Activated naive CD4-positive, alpha-beta T cell treated with anti-CD3 and anti-CD28 coated beads, Interleukin-2, amount 10 ng/mL, durations not matched to agents 7 days and 5 days (primary cell): ENCODE measurements around the gene TAS2R38.

Experiments
- CTCF ChIA-PET: fragments of 350-600 bp; sonication (Branson Sonifier 250); formaldehyde crosslinking; loops from one replicate; lab custom pipeline; 2021; ENCODE audit warnings: antibody characterized with exemption; lab: Charles Lee
- DNase-seq: peaks from one replicate; pipeline ENCODE4 v3.0.0-alpha.2; 2020
- H3K27ac Mint-ChIP-seq: one replicate; pipeline ENCODE4 v1.8.0; 2021; ENCODE audit warnings: mild to moderate bottlenecking, moderate library complexity, mixed read lengths
- H3K27me3 Mint-ChIP-seq: one replicate; pipeline ENCODE4 v1.8.0; 2021; ENCODE audit warnings: mild to moderate bottlenecking, mixed read lengths
- H3K36me3 Mint-ChIP-seq: one replicate; pipeline ENCODE4 v1.8.0; 2021; ENCODE audit warnings: mixed read lengths
- H3K4me1 Mint-ChIP-seq: one replicate; pipeline ENCODE4 v1.8.0; 2021; ENCODE audit warnings: mixed read lengths
- H3K4me3 Mint-ChIP-seq: one replicate; pipeline ENCODE4 v1.8.0; 2021; ENCODE audit warnings: mild to moderate bottlenecking, moderate library complexity, mixed read lengths
- H3K9me3 Mint-ChIP-seq: one replicate; pipeline ENCODE4 v1.8.0; 2021; ENCODE audit warnings: mixed read lengths

Gene TAS2R38

DNA sequence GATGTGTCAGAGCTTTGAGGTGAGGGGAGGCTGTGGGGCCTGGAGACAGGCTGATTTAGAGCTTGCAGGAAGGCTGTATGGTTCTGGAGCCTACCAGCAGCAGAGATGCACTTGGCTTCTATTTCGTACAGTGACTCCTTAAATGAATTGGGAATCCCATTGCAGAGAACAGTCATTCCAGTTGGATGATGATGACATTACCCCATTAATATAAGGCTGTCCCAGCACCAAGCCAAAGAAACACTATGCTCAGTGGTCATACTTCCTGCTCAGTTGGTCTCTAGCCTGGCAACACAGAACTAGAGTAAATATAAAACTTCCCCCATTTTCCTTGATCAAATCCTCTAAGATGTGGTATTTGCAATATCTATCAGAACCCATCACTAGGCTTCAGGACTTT is 21.1 kb downstream of the TAS2R38 start:
- CTCF ChIA-PET: no interaction called here
- no peak for DNase-seq
- no peaks in the 10 kb centered on the region for H3K9me3 Mint-ChIP-seq
- no peak overlapping the region for H3K4me3 Mint-ChIP-seq
- H3K36me3 Mint-ChIP-seq: no peaks in the 10 kb centered on the region
- no peaks in the 10 kb centered on the region for H3K27me3 Mint-ChIP-seq
- H3K4me1 Mint-ChIP-seq: no peaks in the 10 kb centered on the region
- no peak overlapping the region for H3K27ac Mint-ChIP-seq

DNA sequence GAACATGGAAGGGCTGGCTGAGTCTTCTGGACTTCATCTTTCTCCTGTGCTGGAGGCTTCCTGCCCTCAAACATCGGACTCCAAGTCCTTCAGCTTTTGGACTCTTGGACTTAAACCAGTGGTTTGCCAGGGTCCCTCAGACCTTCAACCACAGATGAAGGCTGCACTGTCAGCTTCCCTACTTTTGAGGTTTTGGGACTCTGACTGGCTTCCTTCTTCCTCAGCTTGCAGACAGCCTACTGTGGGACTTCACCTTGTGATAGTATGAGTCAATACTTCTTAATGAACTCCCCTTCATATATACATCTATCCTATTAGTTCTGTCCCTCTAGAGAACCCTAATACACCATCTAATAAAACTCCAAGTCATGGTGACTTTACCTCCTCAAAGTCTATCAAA is 22.8 kb downstream of the TAS2R38 start:
- Mint-ChIP-seq H3K27ac (no peak overlapping the region), H3K9me3 (no peaks in the 10 kb centered on the region), H3K27me3 (no peaks in the 10 kb centered on the region), H3K4me1 (no peaks in the 10 kb centered on the region), H3K36me3 (no peaks in the 10 kb centered on the region), H3K4me3 (no peak overlapping the region)
- DNase-seq: no peak
- CTCF ChIA-PET: no interaction called here

DNA sequence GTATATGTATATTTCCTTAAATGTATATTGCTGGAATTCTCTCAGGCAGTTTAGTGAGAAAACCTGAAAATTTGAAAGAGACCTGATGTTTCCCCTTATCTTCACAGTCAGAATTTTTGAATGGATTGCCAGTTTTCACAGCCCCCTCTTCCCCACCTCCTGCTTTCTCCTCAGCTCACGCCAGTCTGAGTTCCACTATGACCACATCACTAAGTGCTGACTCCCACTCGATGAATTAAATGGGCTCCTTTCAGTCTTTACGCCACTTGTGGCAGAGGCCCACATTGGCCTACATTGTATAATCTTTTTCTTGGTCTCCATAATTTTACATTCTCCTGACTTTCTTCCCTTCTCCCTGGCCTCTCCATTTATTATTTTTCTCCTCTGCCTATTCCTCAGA is 23.7 kb downstream of the TAS2R38 start:
- H3K4me1 Mint-ChIP-seq: no peaks in the 10 kb centered on the region
- no peaks in the 10 kb centered on the region for H3K36me3 Mint-ChIP-seq
- H3K27me3 Mint-ChIP-seq: no peaks in the 10 kb centered on the region
- no peak overlapping the region for H3K27ac Mint-ChIP-seq
- no peak overlapping the region for H3K4me3 Mint-ChIP-seq
- no peak for DNase-seq
- CTCF ChIA-PET: no interaction called here
- no peaks in the 10 kb centered on the region for H3K9me3 Mint-ChIP-seq

DNA sequence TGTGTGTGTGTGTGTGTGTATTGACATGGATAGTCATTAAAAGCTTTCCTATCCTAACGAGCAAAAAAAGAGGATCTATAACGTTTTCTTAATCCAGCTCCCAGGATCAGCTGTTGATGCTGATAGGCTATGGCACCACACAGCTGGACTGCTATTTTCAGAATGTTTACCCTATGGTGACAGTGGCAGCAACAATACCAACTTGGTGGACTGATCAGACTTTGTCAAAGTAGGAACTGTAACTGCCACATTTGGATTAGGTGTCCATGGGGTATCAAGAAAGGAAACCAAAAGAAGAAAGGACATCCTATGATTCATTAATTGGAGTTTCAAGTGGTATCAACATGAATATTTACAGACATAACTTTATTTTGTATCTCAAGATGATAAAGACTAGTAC is 24.1 kb downstream of the TAS2R38 start:
- CTCF ChIA-PET: no interaction called here
- H3K4me3 Mint-ChIP-seq: no peak overlapping the region
- H3K27me3 Mint-ChIP-seq: no peaks in the 10 kb centered on the region
- H3K9me3 Mint-ChIP-seq: no peaks in the 10 kb centered on the region
- H3K36me3 Mint-ChIP-seq: no peaks in the 10 kb centered on the region
- no peak for DNase-seq
- no peaks in the 10 kb centered on the region for H3K4me1 Mint-ChIP-seq
- H3K27ac Mint-ChIP-seq: no peak overlapping the region

DNA sequence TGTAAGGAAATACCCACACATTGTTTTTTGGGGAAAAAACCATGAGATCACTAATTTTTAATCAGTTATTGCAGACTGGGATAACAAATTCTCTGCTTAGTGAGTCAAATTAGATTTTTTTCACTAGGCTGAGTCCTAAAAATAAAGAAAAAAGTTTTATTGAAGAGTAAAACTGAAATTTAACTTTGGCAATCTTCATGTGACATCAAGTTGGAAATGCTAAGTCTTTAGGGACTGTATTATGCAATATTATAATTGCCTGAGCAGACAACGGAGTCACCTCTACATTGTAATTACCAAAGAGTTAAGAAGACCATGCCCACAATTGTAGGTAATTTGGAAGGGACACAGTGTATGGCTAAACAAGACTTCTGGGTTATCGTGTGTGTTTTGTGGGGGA is 24.6 kb downstream of the TAS2R38 start:
- CTCF ChIA-PET: no interaction called here
- Mint-ChIP-seq H3K9me3 (no peaks in the 10 kb centered on the region), H3K27ac (no peak overlapping the region), H3K36me3 (no peaks in the 10 kb centered on the region), H3K4me1 (no peaks in the 10 kb centered on the region), H3K27me3 (no peaks in the 10 kb centered on the region), H3K4me3 (no peak overlapping the region)
- no peak for DNase-seq

DNA sequence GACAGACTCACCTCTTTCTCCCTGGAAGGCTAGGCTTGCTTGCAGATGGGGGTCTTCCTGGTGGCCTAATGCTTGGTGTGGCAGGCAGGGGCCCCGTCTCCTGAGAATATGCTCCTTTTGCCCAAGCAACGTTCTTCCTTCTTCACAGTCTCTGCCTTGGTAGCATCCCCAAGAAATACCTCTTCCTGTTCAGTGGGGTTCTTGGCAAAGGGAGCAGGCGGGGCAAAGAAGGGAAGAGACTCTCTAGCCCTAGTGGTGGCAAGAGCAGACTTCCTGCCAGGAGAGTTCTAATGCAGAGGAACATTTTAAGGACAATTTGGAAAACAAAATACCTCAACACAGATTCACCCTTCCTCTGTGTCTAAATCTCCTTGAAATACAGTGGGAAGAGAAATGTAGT is 26.8 kb downstream of the TAS2R38 start, which contains the start of gene CLEC5A:
CLEC5A (minus strand) TSS at position 179 of the 400 bp plus-strand sequence. CDS start 682 bp downstream, outside the sequence.
- no peaks in the 10 kb centered on the region for H3K36me3 Mint-ChIP-seq
- CTCF ChIA-PET: no interaction called here
- H3K27ac Mint-ChIP-seq: no peak within 1 kb of the TSS
- H3K9me3 Mint-ChIP-seq: no peaks in the 10 kb centered on the region
- no peaks in the 10 kb centered on the region for H3K4me1 Mint-ChIP-seq
- DNase-seq: no peak
- H3K27me3 Mint-ChIP-seq: no peaks in the 10 kb centered on the region
- H3K4me3 Mint-ChIP-seq: no peak within 1 kb of the TSS

- CTCF ChIA-PET: no interaction called here
- H3K27ac Mint-ChIP-seq: no peak overlapping the region
- peaks cover 10% of the 10 kb centered on the region for H3K9me3 Mint-ChIP-seq
- H3K4me1 Mint-ChIP-seq: no peaks in the 10 kb centered on the region
- H3K36me3 Mint-ChIP-seq: no peaks in the 10 kb centered on the region
- DNase-seq: no peak
- no peaks in the 10 kb centered on the region for H3K27me3 Mint-ChIP-seq
- no peak overlapping the region for H3K4me3 Mint-ChIP-seq
Observed at GRCh38 chr7:141945356-141945755, 28.2 kb downstream of the TAS2R38 start.

- H3K27ac Mint-ChIP-seq: no peak overlapping the region
- H3K27me3 Mint-ChIP-seq: no peaks in the 10 kb centered on the region
- H3K9me3 Mint-ChIP-seq: peaks cover 10% of the 10 kb centered on the region
- DNase-seq: no peak
- no peaks in the 10 kb centered on the region for H3K36me3 Mint-ChIP-seq
- CTCF ChIA-PET: no interaction called here
- H3K4me3 Mint-ChIP-seq: no peak overlapping the region
- no peaks in the 10 kb centered on the region for H3K4me1 Mint-ChIP-seq
Observed at GRCh38 chr7:141944811-141945210, 28.8 kb downstream of the TAS2R38 start.

DNA sequence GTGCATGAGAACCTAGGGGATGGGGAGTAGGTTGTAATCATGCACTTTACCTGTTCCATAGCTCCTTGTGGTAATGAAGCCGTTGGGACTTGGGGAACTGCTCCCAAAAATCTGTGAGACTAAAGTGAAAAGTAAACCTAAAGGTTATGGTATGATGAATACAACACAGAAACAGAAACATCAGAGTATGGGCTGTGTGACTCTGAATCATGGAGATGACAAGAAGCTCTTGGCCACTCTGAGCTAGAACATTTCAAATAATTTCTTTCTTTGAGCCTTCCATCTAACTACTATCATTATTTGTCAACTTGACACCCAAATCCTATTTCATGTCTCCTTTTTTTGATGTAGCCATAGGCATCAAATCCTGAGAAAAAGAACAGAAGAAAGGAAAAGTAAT is 29.7 kb downstream of the TAS2R38 start:
- no peaks in the 10 kb centered on the region for H3K4me1 Mint-ChIP-seq
- CTCF ChIA-PET: no interaction called here
- H3K27ac Mint-ChIP-seq: no peak overlapping the region
- peaks cover 10% of the 10 kb centered on the region for H3K9me3 Mint-ChIP-seq
- H3K4me3 Mint-ChIP-seq: no peak overlapping the region
- H3K36me3 Mint-ChIP-seq: no peaks in the 10 kb centered on the region
- no peak for DNase-seq
- H3K27me3 Mint-ChIP-seq: no peaks in the 10 kb centered on the region

DNA sequence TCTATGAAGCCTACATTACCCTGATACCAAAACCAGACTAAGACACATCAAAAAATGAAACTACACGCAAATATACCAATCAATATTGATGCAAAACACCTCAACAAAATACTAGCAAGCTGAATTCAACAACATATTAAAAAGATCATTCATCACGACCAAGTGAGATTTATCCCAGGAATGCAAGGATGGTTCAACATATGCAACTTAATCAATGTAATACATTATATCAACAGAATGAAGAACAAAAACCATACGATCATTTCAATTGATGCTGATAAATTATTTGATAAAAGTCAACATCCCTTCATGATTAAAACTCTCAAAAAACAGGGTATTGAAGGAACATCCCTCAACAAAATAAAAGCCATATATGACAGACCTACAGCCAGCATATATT is 32.5 kb downstream of the TAS2R38 start:
- no peak overlapping the region for H3K4me3 Mint-ChIP-seq
- CTCF ChIA-PET: no interaction called here
- no peak overlapping the region for H3K27ac Mint-ChIP-seq
- no peak for DNase-seq
- peaks cover 10% of the 10 kb centered on the region for H3K9me3 Mint-ChIP-seq
- H3K27me3 Mint-ChIP-seq: no peaks in the 10 kb centered on the region
- no peaks in the 10 kb centered on the region for H3K4me1 Mint-ChIP-seq
- no peaks in the 10 kb centered on the region for H3K36me3 Mint-ChIP-seq

- DNase-seq: no peak
- CTCF ChIA-PET: no interaction called here
- Mint-ChIP-seq H3K9me3 (no peaks in the 10 kb centered on the region), H3K27ac (no peak overlapping the region), H3K36me3 (no peaks in the 10 kb centered on the region), H3K4me3 (no peak overlapping the region), H3K27me3 (no peaks in the 10 kb centered on the region), H3K4me1 (no peaks in the 10 kb centered on the region)
Observed at GRCh38 chr7:141930211-141930610, 43.4 kb downstream of the TAS2R38 start.

DNA sequence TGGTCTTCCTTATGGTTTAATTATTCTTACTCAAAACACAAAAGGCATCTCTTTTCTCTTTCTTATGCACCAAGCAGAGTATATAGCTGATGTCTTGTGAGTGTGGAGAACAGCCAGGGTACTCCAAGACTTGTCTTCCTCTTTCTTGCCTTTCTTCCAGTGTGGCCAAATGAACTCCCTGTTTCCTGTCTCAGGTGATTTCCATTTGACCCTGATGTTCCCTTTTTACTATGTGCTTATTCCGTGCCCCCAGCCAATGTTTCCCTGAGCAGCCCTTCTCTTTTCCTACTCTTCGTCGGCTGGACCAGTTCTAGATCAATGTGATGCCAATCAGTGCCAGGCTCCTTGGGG is 44.8 kb downstream of the TAS2R38 start:
- Mint-ChIP-seq H3K4me3 (no peak overlapping the region), H3K36me3 (no peaks in the 10 kb centered on the region), H3K4me1 (no peaks in the 10 kb centered on the region), H3K27ac (no peak overlapping the region), H3K27me3 (no peaks in the 10 kb centered on the region), H3K9me3 (no peaks in the 10 kb centered on the region)
- no peak for DNase-seq
- CTCF ChIA-PET: no interaction called here

- Mint-ChIP-seq H3K9me3 (no peaks in the 10 kb centered on the region), H3K27ac (no peak overlapping the region), H3K36me3 (no peaks in the 10 kb centered on the region), H3K4me3 (no peak overlapping the region), H3K27me3 (no peaks in the 10 kb centered on the region), H3K4me1 (no peaks in the 10 kb centered on the region)
- no peak for DNase-seq
- CTCF ChIA-PET: no interaction called here
Observed at GRCh38 chr7:141928146-141928844, 45.3 kb downstream of the TAS2R38 start.
